ENCODE data around the gene FZD4. TPM values are rescaled to one million over a fixed set of nuclear protein-coding genes. Genes with fewer than 3 reads are reported as not detected.
A peak's percentile ranks its signal among the peaks of the same experiment; 100 is the strongest.
"Not testable (repeated sequence)": the region's sequence is repeated elsewhere in the genome, so short reads cannot be mapped to it uniquely, and the experiment has no call there.

Gene FZD4
- polyA plus RNA-seq = 1 to 10 TPM; 1.4 to 2.0 TPM

DNA sequence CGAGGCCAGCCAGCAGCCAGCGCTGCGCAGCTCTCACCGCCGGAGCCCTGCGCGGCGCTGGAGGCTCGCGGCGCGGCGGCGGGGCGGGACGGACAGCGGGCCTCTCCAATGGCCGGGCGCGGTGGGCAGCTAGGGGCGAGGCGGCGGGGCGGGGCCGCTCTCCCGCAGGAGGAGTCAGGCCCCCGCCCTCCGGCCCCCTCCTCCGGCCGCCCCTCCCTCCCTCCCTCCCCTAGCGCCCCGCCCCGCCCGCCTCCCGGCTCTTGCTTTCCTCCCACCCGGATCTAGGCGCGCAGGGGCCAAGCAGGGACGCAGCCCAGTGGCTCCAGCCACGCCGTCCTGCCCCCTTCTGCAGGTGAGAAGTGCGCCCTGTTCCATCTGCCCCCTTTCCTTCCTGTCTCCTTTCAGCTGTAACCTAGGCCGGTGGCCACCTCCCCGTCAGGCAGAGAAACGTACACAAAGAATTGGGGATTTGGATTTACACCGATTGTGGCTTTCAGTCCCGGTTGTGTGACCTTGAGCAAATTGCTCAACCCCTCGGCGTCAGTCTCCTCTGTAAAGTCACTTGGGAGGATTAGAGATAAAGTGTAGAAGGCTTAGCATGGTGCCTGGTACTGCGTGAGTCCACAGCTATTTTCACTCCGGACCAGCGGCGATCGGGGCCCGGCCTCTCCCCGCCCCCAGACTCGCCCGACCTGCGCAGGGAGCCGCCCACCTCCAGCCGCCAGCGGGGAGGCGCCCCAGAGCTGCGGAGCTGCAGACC lies at the start of gene FZD4:
FZD4 (minus strand) TSS at position 35 of the 760 bp plus-strand sequence. CDS start 310 bp downstream, outside the sequence.
- peak within 1 kb of the TSS; percentile 92 to 93 for H3K27ac ChIP-seq (ENCODE audit: low read depth in 2 of 2, low read length in 1 of 2)
- WGBS, 2 donors = 0 to 1% methylated on average over 48 to 58 of the region's 64 CpGs
- H3K36me3 ChIP-seq (ENCODE audit: control insufficient read depth in 2 of 2, insufficient read depth in 2 of 2, low read length in 1 of 2) = no peaks in the 10 kb centered on the region
- no peaks in the 10 kb centered on the region for H3K4me1 ChIP-seq (ENCODE audit: control insufficient read depth in 2 of 2, insufficient read depth in 2 of 2, low read length in 1 of 2)
- peaks cover 0 to 1% of the 10 kb centered on the region in 2 donors for H3K9me3 ChIP-seq (ENCODE audit: control insufficient read depth in 2 of 2, insufficient read depth in 1 of 2, low read depth in 1 of 2, low read length in 1 of 2)
- H3K4me3 ChIP-seq (ENCODE audit: low read depth in 1 of 2, low read length in 2 of 2) = peak within 1 kb of the TSS; percentile 76 to 88
- H3K27me3 ChIP-seq (ENCODE audit: control insufficient read depth in 1 of 2, insufficient read depth in 2 of 2, low read length in 2 of 2) = no peaks in the 10 kb centered on the region

DNA sequence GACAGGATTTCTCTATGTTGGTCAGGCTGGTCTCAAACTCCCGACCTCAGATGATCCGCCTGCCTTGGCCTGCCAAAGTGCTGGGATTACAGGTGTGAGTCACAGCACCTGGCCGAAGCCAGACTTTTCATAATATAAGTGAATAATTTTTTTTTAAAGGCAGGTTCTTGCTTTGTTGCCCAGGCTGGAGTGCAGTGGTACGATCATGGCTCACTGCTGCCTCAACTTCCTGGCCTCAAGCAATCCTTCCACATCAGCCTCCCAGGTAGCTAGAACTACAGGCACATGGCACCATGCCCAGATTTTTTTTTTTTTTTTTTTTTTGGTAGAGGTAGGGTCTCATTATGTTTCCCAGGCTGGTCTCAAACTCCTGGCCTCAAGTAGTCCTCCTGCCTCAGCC lies 49.1 kb upstream of the FZD4 start:
- not testable (repeated sequence) for H3K27ac ChIP-seq (ENCODE audit: low read depth in 2 of 2, low read length in 1 of 2); H3K4me1 ChIP-seq (ENCODE audit: control insufficient read depth in 2 of 2, insufficient read depth in 2 of 2, low read length in 1 of 2); H3K36me3 ChIP-seq (ENCODE audit: control insufficient read depth in 2 of 2, insufficient read depth in 2 of 2, low read length in 1 of 2); H3K4me3 ChIP-seq (ENCODE audit: low read depth in 1 of 2, low read length in 2 of 2); H3K9me3 ChIP-seq (ENCODE audit: control insufficient read depth in 2 of 2, insufficient read depth in 1 of 2, low read depth in 1 of 2, low read length in 1 of 2); H3K27me3 ChIP-seq (ENCODE audit: control insufficient read depth in 1 of 2, insufficient read depth in 2 of 2, low read length in 2 of 2)
- 58 to 80% methylated on average over 4 of the region's 4 CpGs for WGBS, 2 donors

DNA sequence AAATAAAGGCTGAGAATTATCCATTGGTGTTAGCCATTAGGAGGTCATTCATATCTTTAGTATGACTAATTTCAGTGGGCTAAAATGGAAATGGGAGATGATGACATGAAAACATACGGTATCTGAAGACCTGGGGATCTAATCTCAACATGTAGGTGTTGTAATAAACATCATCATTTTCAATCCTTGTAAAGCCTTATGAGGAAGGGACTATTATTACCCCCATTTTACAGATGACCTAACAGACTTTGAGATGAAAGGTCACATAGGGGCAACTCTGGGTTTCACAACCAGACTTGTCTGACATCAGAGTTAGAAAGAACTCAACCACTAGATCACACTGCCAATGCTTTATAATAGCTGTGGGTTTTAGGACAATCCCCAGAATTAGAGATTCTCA lies 47.7 kb upstream of the FZD4 start:
- no peaks in the 10 kb centered on the region for H3K27me3 ChIP-seq (ENCODE audit: control insufficient read depth in 1 of 2, insufficient read depth in 2 of 2, low read length in 2 of 2)
- H3K9me3 ChIP-seq (ENCODE audit: control insufficient read depth in 2 of 2, insufficient read depth in 1 of 2, low read depth in 1 of 2, low read length in 1 of 2) = no peaks in the 10 kb centered on the region
- no peak overlapping the region for H3K27ac ChIP-seq (ENCODE audit: low read depth in 2 of 2, low read length in 1 of 2)
- no peak overlapping the region for H3K4me3 ChIP-seq (ENCODE audit: low read depth in 1 of 2, low read length in 2 of 2)
- 70 to 89% methylated on average over 1 of the region's 1 CpG for WGBS, 2 donors
- no peaks in the 10 kb centered on the region for H3K4me1 ChIP-seq (ENCODE audit: control insufficient read depth in 2 of 2, insufficient read depth in 2 of 2, low read length in 1 of 2)
- no peaks in the 10 kb centered on the region for H3K36me3 ChIP-seq (ENCODE audit: control insufficient read depth in 2 of 2, insufficient read depth in 2 of 2, low read length in 1 of 2)

DNA sequence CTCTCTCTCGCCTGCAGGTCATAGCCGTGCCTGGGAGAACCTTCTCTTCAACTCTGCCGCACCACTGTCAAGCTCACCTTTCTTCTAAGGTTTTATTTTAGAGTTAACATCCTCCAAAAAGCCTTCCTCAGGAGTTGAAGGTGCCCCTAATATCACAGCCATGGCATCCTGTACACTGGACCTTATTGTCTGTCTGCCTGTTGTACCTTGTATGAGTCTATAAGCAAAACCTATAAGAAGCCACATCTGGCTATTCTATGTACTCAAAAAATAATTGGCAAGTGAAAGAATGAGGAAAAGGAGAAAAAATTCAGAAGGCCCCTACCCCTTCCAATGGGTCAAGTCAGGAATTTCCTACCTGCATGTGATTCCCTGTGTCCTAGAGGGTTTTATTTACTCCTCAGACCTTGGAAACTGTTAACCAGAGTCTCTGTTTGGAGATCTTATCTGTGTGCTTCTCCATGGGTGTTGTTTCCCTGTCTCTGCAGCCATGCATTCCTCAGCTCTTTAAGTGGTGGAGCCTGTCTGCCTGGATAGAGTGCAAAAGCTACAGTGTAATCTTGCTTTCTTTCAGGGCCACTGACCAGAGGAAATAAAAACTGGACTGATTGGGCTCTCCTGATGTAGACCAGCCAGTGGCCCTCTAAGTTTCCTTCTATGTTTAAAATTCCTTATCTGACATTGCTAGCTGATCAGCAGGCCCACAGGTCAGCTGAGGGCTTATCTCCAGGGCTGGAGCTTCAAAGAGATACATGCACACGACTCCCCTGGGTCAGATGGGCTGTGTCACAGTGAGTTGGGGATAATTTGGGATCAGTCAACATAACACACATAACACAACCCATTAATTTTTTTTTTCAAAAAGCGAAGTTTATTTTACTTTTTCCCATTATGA lies 44.9 kb upstream of the FZD4 start:
- H3K4me3 ChIP-seq (ENCODE audit: low read depth in 1 of 2, low read length in 2 of 2) = no peak overlapping the region
- no peaks in the 10 kb centered on the region for H3K4me1 ChIP-seq (ENCODE audit: control insufficient read depth in 2 of 2, insufficient read depth in 2 of 2, low read length in 1 of 2)
- H3K27ac ChIP-seq (ENCODE audit: low read depth in 2 of 2, low read length in 1 of 2) = no peak overlapping the region
- H3K27me3 ChIP-seq (ENCODE audit: control insufficient read depth in 1 of 2, insufficient read depth in 2 of 2, low read length in 2 of 2) = no peaks in the 10 kb centered on the region
- no peaks in the 10 kb centered on the region for H3K36me3 ChIP-seq (ENCODE audit: control insufficient read depth in 2 of 2, insufficient read depth in 2 of 2, low read length in 1 of 2)
- H3K9me3 ChIP-seq (ENCODE audit: control insufficient read depth in 2 of 2, insufficient read depth in 1 of 2, low read depth in 1 of 2, low read length in 1 of 2) = no peaks in the 10 kb centered on the region
- 69 to 78% methylated on average over 5 of the region's 5 CpGs for WGBS, 2 donors

DNA sequence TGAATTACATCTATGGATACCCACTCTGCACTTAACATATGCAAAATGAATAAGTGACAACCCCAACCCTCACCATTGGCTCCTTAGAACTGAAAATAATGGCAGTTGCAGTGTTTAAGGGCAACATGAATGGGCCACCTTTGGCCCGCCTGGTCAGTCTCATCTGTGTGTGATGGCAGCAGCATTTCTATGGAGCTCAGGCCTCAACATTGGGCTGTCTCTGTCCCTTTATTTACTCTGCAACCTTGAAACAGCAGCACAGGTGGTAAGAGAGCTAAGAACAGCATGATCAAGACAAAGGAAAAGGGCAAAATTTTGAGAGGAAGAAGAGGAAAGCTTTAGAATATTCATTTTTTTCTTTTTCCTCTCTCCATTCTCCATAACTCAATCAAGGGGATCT lies 44.2 kb upstream of the FZD4 start:
- H3K9me3 ChIP-seq (ENCODE audit: control insufficient read depth in 2 of 2, insufficient read depth in 1 of 2, low read depth in 1 of 2, low read length in 1 of 2) = no peaks in the 10 kb centered on the region
- H3K36me3 ChIP-seq (ENCODE audit: control insufficient read depth in 2 of 2, insufficient read depth in 2 of 2, low read length in 1 of 2) = no peaks in the 10 kb centered on the region
- H3K4me3 ChIP-seq (ENCODE audit: low read depth in 1 of 2, low read length in 2 of 2) = no peak overlapping the region
- no peaks in the 10 kb centered on the region for H3K4me1 ChIP-seq (ENCODE audit: control insufficient read depth in 2 of 2, insufficient read depth in 2 of 2, low read length in 1 of 2)
- H3K27ac ChIP-seq (ENCODE audit: low read depth in 2 of 2, low read length in 1 of 2) = no peak overlapping the region
- 98 to 100% methylated on average over 1 of the region's 1 CpG for WGBS, 2 donors
- no peaks in the 10 kb centered on the region for H3K27me3 ChIP-seq (ENCODE audit: control insufficient read depth in 1 of 2, insufficient read depth in 2 of 2, low read length in 2 of 2)

DNA sequence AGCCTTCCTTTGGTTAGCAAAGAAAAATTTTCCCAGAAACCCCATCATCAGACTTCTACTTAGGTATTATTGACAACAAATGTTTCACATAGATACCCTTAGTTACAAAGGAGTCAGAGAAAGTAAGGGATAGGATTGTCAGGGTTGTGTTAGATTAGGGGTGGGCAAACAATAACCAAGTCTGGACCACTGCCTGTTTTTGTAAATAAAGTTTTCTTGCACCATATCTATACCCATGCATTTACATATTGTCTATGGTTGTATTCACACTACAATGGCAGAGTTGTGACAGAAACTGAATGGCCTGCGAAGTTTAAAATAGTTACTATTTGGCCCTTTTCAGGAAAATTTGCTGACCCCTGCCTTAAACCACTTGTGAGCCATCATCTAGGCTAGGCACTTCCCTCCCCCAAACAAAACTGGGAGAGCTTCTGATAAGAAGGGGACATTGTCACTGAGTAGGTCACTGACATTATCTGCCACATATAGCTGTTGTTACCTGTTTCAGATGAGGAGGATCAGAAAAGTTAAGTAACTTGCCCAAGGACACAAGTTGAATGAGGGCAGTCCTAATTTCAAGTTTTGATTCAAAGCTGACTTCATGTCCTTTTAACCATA lies 41.9 kb upstream of the FZD4 start:
- Histone ChIP-seq H3K27me3 (ENCODE audit: control insufficient read depth in 1 of 2, insufficient read depth in 2 of 2, low read length in 2 of 2) (no peaks in the 10 kb centered on the region), H3K4me1 (ENCODE audit: control insufficient read depth in 2 of 2, insufficient read depth in 2 of 2, low read length in 1 of 2) (no peaks in the 10 kb centered on the region), H3K4me3 (ENCODE audit: low read depth in 1 of 2, low read length in 2 of 2) (no peak overlapping the region), H3K36me3 (ENCODE audit: control insufficient read depth in 2 of 2, insufficient read depth in 2 of 2, low read length in 1 of 2) (no peaks in the 10 kb centered on the region), H3K9me3 (ENCODE audit: control insufficient read depth in 2 of 2, insufficient read depth in 1 of 2, low read depth in 1 of 2, low read length in 1 of 2) (no peaks in the 10 kb centered on the region), H3K27ac (ENCODE audit: low read depth in 2 of 2, low read length in 1 of 2) (no peak overlapping the region)
- WGBS, 2 donors = 100% methylated on average over 1 of the region's 1 CpG

DNA sequence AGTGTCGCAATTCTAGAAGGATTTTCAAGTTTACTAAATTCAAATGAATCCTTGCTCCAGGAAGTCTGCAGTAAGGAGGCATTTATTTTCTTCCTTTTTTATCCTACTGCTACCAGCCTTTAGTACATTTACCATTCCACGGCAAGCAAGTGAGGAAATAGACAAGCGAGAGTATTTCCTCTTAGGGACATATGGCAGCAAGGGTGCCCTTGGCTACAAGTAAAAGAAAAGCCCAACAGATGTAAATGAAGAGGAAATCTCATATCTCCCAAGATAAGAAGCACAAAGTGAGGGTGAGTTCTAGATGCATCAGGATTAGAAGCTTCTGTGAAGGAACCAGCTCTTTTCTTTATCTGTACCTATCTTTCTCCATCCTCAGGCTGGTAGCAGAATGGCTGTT lies 37.8 kb upstream of the FZD4 start:
- H3K36me3 ChIP-seq (ENCODE audit: control insufficient read depth in 2 of 2, insufficient read depth in 2 of 2, low read length in 1 of 2) = no peaks in the 10 kb centered on the region
- H3K4me3 ChIP-seq (ENCODE audit: low read depth in 1 of 2, low read length in 2 of 2) = no peak overlapping the region
- H3K27ac ChIP-seq (ENCODE audit: low read depth in 2 of 2, low read length in 1 of 2) = no peak overlapping the region
- H3K4me1 ChIP-seq (ENCODE audit: control insufficient read depth in 2 of 2, insufficient read depth in 2 of 2, low read length in 1 of 2) = no peaks in the 10 kb centered on the region
- H3K27me3 ChIP-seq (ENCODE audit: control insufficient read depth in 1 of 2, insufficient read depth in 2 of 2, low read length in 2 of 2) = no peaks in the 10 kb centered on the region
- 86 to 87% methylated on average over 3 of the region's 3 CpGs for WGBS, 2 donors
- H3K9me3 ChIP-seq (ENCODE audit: control insufficient read depth in 2 of 2, insufficient read depth in 1 of 2, low read depth in 1 of 2, low read length in 1 of 2) = no peaks in the 10 kb centered on the region

DNA sequence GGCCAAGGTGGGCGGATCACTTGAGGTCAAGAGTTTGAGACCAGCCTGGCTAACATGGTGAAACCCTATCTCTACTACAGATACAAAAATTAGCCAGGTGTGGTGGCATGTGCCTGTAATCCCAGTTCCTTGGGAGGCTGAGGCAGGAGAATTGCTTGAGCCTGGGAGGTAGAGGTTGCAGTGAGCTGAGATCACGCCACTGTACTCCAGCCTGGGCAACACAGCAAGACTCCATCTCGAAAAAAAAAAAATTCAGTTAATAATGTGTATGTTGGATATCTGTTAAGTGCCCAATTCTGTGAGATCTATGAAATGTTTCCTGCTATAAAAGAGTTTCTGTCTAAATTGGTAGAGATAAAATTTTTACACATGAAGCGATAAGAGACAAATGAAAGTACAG lies 37.1 kb upstream of the FZD4 start:
- H3K27ac ChIP-seq (ENCODE audit: low read depth in 2 of 2, low read length in 1 of 2); H3K4me1 ChIP-seq (ENCODE audit: control insufficient read depth in 2 of 2, insufficient read depth in 2 of 2, low read length in 1 of 2); H3K36me3 ChIP-seq (ENCODE audit: control insufficient read depth in 2 of 2, insufficient read depth in 2 of 2, low read length in 1 of 2); H3K4me3 ChIP-seq (ENCODE audit: low read depth in 1 of 2, low read length in 2 of 2); H3K27me3 ChIP-seq (ENCODE audit: control insufficient read depth in 1 of 2, insufficient read depth in 2 of 2, low read length in 2 of 2); H3K9me3 ChIP-seq (ENCODE audit: control insufficient read depth in 2 of 2, insufficient read depth in 1 of 2, low read depth in 1 of 2, low read length in 1 of 2): not testable (repeated sequence)
- 96 to 97% methylated on average over 4 of the region's 4 CpGs for WGBS, 2 donors

DNA sequence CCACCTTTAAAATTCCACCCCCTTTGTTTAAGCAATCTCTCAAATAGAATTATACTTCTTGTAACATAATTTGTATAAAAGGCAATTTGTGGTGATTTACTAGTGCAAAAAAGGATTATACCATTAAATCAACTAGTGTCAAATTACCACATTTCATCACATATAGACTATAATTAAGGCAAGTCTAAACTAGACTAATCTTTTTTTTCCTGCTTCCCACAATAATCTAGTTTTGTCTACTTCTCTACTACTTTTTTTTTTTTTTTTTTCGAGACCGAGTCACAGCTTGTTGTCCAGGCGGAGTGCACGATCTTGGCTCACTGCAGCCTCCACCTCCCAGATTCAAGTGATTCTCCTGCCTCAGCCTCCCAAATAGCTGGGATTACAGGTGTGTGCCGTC lies 36.1 kb upstream of the FZD4 start:
- Histone ChIP-seq H3K27ac (ENCODE audit: low read depth in 2 of 2, low read length in 1 of 2) (no peak overlapping the region), H3K9me3 (ENCODE audit: control insufficient read depth in 2 of 2, insufficient read depth in 1 of 2, low read depth in 1 of 2, low read length in 1 of 2) (no peaks in the 10 kb centered on the region), H3K4me3 (ENCODE audit: low read depth in 1 of 2, low read length in 2 of 2) (no peak overlapping the region), H3K27me3 (ENCODE audit: control insufficient read depth in 1 of 2, insufficient read depth in 2 of 2, low read length in 2 of 2) (no peaks in the 10 kb centered on the region), H3K36me3 (ENCODE audit: control insufficient read depth in 2 of 2, insufficient read depth in 2 of 2, low read length in 1 of 2) (no peaks in the 10 kb centered on the region), H3K4me1 (ENCODE audit: control insufficient read depth in 2 of 2, insufficient read depth in 2 of 2, low read length in 1 of 2) (no peaks in the 10 kb centered on the region)
- 50 to 77% methylated on average over 5 of the region's 5 CpGs for WGBS, 2 donors
